LNCaP clone FGC (cell line): ENCODE data around the gene KLHDC2.
"Not testable (repeated sequence)": the region's sequence is repeated elsewhere in the genome, so short reads cannot be mapped to it uniquely, and the experiment has no call there.

Source experiments
- DNase-seq: peaks from one replicate; pipeline ENCODE4 v3.0.0-alpha.2; 2011; ENCODE audit warnings: low read depth
- H3K4me3 ChIP-seq: 2 replicates; pipeline ENCODE4 v1.5.1; 2011; ENCODE audit warnings: mild to moderate bottlenecking, low read depth, low read length, control low read depth
- TF ChIP-seq, protein P1 (sequence below): IDR thresholded peaks from 2 replicates; pipeline ENCODE4 v1.5.1; 2012; ENCODE audit warnings: mild to moderate bottlenecking; ENCODE audit not compliant: control insufficient read depth, insufficient read depth; ENCODE audit errors: extremely low read depth

KLHDC2 gene

DNA sequence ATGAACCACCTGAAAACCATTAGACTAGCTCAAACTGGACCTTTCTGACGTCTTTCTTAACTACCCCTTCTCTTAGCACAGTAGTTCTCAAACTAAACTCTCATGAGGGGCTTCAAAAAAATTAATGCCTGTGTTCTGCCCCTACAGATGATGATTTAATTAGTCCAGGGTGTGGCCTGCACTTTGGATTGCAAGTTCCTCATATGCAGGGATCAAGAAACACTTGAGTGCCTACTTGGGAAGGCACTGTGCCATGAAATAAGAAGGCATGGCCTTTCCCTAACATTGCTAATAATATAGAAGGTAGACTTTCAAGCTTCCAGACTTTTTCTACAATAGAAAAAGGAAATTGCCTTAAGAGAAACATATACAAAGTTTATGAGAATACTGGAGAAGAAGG is 22.8 kb upstream of the KLHDC2 start:
- no peak for DNase-seq
- H3K4me3 ChIP-seq = no peak overlapping the region
- TF ChIP-seq, protein P1, sequence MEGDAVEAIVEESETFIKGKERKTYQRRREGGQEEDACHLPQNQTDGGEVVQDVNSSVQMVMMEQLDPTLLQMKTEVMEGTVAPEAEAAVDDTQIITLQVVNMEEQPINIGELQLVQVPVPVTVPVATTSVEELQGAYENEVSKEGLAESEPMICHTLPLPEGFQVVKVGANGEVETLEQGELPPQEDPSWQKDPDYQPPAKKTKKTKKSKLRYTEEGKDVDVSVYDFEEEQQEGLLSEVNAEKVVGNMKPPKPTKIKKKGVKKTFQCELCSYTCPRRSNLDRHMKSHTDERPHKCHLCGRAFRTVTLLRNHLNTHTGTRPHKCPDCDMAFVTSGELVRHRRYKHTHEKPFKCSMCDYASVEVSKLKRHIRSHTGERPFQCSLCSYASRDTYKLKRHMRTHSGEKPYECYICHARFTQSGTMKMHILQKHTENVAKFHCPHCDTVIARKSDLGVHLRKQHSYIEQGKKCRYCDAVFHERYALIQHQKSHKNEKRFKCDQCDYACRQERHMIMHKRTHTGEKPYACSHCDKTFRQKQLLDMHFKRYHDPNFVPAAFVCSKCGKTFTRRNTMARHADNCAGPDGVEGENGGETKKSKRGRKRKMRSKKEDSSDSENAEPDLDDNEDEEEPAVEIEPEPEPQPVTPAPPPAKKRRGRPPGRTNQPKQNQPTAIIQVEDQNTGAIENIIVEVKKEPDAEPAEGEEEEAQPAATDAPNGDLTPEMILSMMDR = no peak

GRCh38 chr14:49746476-49746875 is 21.5 kb upstream of the KLHDC2 start:
- not testable (repeated sequence) for H3K4me3 ChIP-seq, DNase-seq

DNA sequence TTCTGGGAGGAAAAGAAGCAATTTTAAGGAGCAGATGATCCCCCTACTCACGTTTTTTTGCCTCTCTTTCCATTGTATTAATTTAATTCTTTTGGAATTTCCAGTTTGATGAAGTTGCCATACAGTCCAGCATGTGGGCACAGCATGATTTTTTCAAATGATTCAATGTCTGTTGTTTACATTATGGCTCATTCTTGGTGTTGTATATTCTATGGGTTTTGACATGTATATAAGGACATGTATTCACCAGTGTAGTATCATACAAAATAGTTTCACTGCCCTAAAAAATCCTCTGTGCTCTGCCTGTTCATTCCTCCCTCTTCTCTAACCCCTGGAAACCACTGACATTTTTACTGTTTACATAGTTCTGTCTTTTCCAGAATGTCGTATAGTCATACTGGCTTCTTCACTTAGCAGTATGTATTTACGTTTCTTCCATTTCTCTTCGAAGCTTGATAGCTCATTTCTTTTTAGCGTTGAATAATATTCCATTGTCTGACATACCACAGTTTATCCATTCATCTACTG is 13.3 kb upstream of the KLHDC2 start:
- no peak overlapping the region for H3K4me3 ChIP-seq
- TF ChIP-seq, protein P1 = no peak
- DNase-seq = no peak

DNA sequence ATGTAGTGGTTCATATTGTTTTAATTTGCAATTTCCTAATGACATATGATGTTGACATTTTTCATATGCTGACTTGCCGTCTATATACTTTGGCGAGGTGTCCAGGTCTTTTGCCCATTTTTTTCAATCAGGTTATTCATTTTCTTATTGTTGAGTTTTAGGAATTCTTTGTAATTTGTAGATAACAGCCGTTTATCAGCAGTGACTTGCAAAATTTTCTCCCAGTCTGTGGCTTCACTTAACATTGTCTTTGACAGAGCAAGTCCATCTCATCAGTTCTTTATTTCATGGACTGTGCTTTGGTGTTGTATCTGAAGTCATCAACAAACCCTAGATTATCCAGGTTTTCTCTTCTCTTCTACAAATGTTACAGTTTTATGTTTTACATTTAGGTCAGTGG is 12.6 kb upstream of the KLHDC2 start:
- H3K4me3 ChIP-seq = no peak overlapping the region
- no peak for DNase-seq
- TF ChIP-seq, protein P1 = no peak

DNA sequence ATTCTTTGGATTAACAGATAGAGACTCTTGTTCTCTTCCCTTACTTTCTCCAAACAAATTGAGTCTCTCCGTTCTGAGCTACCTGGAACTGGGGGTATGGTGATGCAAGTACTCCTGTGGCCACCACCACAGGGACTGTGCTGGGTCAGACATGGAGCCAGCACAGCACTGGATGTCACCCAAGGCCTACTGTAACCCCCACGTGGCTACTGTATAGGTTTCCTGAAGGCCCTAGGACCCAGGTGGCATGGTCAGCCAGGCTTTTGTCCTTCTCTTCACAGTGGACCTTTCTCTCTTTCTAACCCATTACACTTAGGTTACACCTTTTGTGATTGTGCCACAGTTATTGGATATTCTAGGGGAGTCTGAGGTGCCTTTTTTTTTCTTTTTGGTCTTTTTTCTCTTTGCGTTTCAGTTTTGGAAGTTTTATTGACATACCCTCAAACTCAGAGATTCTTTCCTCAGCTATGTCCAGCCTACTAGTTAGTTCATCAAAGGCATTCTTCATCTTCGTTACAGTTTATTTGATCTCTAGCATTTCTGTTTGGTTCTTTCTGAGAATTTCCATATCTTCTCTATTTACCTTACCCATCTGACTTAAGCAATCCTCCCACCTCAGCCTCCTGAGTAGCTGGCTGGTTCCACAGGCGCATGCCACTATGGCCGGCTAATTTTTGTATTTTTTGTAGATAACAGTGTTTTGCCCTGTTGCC is 6.0 kb upstream of the KLHDC2 start:
- no peak overlapping the region for H3K4me3 ChIP-seq
- TF ChIP-seq, protein P1 = no peak
- DNase-seq = no peak

DNA sequence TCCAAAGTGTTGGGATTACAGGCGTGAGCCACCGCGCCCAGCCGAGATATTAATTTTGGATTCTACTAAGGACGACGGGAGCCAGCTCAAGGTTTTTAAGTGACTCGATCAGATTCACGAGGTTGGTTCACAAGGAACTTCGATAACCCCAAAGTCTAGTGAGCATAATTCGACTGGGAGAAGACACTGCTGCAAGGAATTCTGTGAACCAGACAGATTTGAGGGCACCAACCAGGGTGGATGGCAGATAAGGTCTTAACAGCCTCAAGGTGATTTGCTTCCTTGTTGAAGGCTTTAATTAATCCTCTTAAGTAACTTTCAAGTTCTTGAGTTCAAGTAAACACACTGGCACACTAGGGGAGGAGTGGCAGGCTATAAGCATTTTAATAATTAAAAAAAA is 1.1 kb upstream of the KLHDC2 start:
- no peak for DNase-seq
- TF ChIP-seq, protein P1 = no peak
- peak overlapping the region; percentile 89 for H3K4me3 ChIP-seq

- H3K4me3 ChIP-seq = peak overlapping the region; percentile 89
- peak; percentile 48 for DNase-seq
- TF ChIP-seq, protein P1 = no peak
Observed at GRCh38 chr14:49767270-49767570, 733 bp upstream of the KLHDC2 start.
